Suprapubic skin (tissue), 4 donors: ENCODE data around the gene GALNT7. TPM values are rescaled to one million over a fixed set of nuclear protein-coding genes. Genes with fewer than 3 reads are reported as not detected.
"Not testable (repeated sequence)": the region's sequence is repeated elsewhere in the genome, so short reads cannot be mapped to it uniquely, and the experiment has no call there.

Experiments
- DNase-seq, 2 donors: peaks; one replicate each; pipeline ENCODE4 v3.0.0-alpha.2; 2019; ENCODE audit warnings: low spot score in 2 of 2
- H3K27ac ChIP-seq: fragments of 200-600 bp; sonication (generic); one replicate; pipeline ENCODE4 v1.5.1; 2019
- H3K27me3 ChIP-seq: fragments of 200-600 bp; sonication (generic); one replicate; pipeline ENCODE4 v1.5.1; 2019
- H3K36me3 ChIP-seq: fragments of 200-600 bp; sonication (generic); one replicate; pipeline ENCODE4 v1.5.1; 2019
- H3K4me1 ChIP-seq: fragments of 200-600 bp; sonication (generic); one replicate; pipeline ENCODE4 v1.5.1; 2019
- H3K4me3 ChIP-seq: fragments of 200-600 bp; sonication (generic); one replicate; pipeline ENCODE4 v1.5.1; 2019; ENCODE audit warnings: mild to moderate bottlenecking
- H3K9me3 ChIP-seq: fragments of 200-600 bp; sonication (generic); one replicate; pipeline ENCODE4 v1.5.1; 2019
- EP300 ChIP-seq: sonication (generic); formaldehyde crosslinking; IDR thresholded peaks from one replicate; pipeline ENCODE4 v1.6.1; 2017; ENCODE audit warnings: antibody characterized with exemption
- POLR2A ChIP-seq, 2 donors: fragments of 450-650 bp; IDR thresholded peaks; one replicate each; pipeline ENCODE4 v1.6.1; 2017; ENCODE audit warnings: antibody characterized with exemption in 2 of 2, mild to moderate bottlenecking in 2 of 2, moderate library complexity in 2 of 2
- POLR2AphosphoS5 ChIP-seq, 3 donors: sonication (generic); formaldehyde crosslinking; IDR thresholded peaks; one replicate each; pipeline ENCODE4 v1.6.1; 2017; ENCODE audit warnings: antibody characterized with exemption in 3 of 3
- WGBS: methylation state at CpG from one replicate; pipeline ENCODE4 v1.1.5; 2018; 5-methylcytosine and 5-hydroxymethylcytosine counted together
- total RNA-seq, 4 donors: library from RNA; depleted of rRNA; stranded (reverse); fragments of >200 nt; gene quantifications; one replicate each; pipeline ENCODE4 v1.1.0, GENCODE V29; 2016
- TF ChIP-seq, protein P1 (sequence below), 2 donors: fragments of 200-600 bp in 1 of 2; fragments of 450-650 bp in 1 of 2; sonication (generic) in 1 of 2; IDR thresholded peaks; one replicate each; pipeline ENCODE4 v1.5.1; 2016 to 2019; ENCODE audit warnings: antibody characterized with exemption in 2 of 2, mild to moderate bottlenecking in 1 of 2, moderate library complexity in 1 of 2

The GALNT7 gene, protein sequence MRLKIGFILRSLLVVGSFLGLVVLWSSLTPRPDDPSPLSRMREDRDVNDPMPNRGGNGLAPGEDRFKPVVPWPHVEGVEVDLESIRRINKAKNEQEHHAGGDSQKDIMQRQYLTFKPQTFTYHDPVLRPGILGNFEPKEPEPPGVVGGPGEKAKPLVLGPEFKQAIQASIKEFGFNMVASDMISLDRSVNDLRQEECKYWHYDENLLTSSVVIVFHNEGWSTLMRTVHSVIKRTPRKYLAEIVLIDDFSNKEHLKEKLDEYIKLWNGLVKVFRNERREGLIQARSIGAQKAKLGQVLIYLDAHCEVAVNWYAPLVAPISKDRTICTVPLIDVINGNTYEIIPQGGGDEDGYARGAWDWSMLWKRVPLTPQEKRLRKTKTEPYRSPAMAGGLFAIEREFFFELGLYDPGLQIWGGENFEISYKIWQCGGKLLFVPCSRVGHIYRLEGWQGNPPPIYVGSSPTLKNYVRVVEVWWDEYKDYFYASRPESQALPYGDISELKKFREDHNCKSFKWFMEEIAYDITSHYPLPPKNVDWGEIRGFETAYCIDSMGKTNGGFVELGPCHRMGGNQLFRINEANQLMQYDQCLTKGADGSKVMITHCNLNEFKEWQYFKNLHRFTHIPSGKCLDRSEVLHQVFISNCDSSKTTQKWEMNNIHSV
- 10 to 100 TPM in 2 of 4 donors, 1 to 10 TPM in 2; 7.9 to 13.4 (median 9.5) TPM for total RNA-seq

DNA sequence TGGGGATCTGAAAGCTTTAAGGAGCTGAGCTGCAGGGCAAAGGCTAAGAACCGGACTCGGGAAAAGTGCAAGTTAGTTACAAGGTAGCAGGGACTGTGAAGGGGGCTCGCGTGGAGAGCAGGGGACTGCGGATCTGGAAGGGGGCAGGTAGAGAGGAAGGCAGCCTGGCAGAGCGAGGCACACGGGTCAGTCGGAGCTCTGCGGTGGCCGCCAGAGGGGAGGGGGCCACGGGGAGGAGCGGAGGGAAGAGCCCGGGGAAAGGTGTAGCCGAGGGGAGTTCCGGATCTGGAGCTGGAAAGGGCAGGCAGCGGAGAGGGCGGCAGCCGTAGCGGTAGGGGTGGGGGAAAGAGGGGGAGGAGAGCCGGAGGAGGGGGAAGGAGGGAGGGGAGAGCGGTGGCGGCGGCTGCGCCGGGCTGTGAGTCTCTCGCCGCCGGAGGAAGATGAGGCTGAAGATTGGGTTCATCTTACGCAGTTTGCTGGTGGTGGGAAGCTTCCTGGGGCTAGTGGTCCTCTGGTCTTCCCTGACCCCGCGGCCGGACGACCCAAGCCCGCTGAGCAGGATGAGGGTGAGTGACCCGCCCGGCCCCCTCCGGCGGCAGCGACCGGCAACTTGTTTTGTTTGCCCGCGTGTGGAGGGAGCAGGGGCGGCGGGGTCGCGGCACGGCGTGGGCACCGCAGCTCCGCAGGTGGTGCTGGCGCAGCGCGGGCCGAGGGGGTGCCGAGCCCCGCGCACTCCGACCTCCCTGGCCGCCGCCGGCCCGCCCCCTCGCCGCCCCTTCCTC is at the start of gene GALNT7:
Gene GALNT7 (plus strand): TSS at position 416 of the 782 bp plus-strand sequence. CDS start 25 bp downstream, at position 441.
- Histone ChIP-seq H3K27me3 (no peaks in the 10 kb centered on the region), H3K27ac (peak within 1 kb of the TSS; percentile 92), H3K4me1 (peaks cover 11% of the 10 kb centered on the region), H3K4me3 (peak within 1 kb of the TSS; percentile 94), H3K9me3 (no peaks in the 10 kb centered on the region), H3K36me3 (no peaks in the 10 kb centered on the region)
- peak; percentile 78 to 87 for DNase-seq
- TF ChIP-seq EP300 (no peak), POLR2A (IDR thresholded peaks at IDR 0.05) (no peak)
- WGBS: under 1% methylated on average over 28 of the region's 64 CpGs

DNA sequence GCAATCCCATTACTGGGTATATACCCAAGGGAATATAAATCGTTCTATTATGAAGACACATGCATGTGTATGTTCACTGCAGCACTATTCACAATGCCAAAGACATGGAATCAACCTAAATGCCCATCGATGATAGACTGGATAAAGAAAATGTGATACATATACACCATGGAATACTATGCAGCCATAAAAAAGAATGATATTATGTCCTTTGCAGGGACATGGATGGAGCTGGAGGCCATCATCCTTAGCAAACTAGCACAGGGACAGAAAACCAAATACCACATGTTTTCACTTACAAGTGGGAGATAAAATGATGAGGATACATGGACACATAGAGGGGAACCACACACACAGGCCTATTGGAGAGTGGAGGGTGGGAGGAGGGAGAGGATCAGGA is 49.8 kb upstream of the GALNT7 start:
- H3K27ac ChIP-seq, H3K4me1 ChIP-seq, H3K27me3 ChIP-seq, DNase-seq, H3K36me3 ChIP-seq, H3K9me3 ChIP-seq, H3K4me3 ChIP-seq: not testable (repeated sequence)
- WGBS: 95% methylated on average over 2 of the region's 2 CpGs

DNA sequence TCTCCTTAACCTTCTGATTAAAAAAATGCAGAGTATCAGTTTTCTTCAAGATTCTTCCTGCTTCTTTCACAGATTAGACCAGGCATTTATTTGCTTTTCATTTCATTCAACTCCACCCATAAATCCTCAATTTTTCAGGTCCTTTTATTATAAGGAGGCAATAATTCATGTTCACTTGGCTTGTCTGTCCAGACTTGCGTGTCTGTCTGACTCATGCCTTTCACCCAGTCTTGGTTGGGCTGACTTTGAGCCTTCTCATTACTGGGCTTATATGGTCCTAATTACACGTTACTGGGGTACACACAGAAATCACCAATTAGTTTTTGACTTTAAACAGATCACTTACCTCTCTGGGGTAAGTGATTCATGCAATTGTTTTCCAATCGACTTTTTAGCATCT is 48.8 kb upstream of the GALNT7 start:
- H3K27me3 ChIP-seq: no peaks in the 10 kb centered on the region
- H3K9me3 ChIP-seq: no peaks in the 10 kb centered on the region
- no peak overlapping the region for H3K4me3 ChIP-seq
- H3K36me3 ChIP-seq: no peaks in the 10 kb centered on the region
- H3K27ac ChIP-seq: no peak overlapping the region
- DNase-seq: no peak
- H3K4me1 ChIP-seq: no peaks in the 10 kb centered on the region
- WGBS: 49% methylated on average over 3 of the region's 3 CpGs
- TF ChIP-seq POLR2A (IDR thresholded peaks at IDR 0.05) (no peak), EP300 (no peak)

DNA sequence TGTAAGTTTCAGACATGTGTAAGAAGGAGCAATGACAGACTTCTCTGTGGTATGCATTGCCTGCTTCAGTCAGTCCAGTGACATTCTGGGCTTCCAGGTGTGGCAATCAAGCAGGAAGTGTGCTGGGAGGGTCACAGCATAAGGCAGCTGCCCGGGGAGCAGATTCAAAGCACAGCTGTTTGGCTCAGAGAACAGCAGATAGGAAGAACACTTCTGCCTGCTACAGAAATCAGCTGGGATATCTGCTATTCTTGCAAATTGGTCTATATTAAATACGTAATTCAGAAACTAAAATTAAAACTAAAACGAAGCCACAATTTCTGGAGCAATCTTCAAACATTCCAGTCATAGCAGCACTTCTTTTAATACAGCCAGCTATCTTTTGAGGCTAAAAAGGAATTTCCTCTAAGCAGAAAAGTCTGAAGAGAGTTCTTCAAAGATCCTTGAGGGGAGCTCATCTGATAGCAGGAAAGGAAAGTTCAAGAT is 47.5 kb upstream of the GALNT7 start:
- Histone ChIP-seq H3K36me3 (no peaks in the 10 kb centered on the region), H3K4me1 (no peaks in the 10 kb centered on the region), H3K27me3 (no peaks in the 10 kb centered on the region), H3K9me3 (no peaks in the 10 kb centered on the region), H3K27ac (no peak overlapping the region), H3K4me3 (no peak overlapping the region)
- TF ChIP-seq POLR2A (IDR thresholded peaks at IDR 0.05) (no peak), EP300 (no peak), POLR2AphosphoS5 (IDR thresholded peaks at IDR 0.05) (no peak)
- TF ChIP-seq, protein P1, sequence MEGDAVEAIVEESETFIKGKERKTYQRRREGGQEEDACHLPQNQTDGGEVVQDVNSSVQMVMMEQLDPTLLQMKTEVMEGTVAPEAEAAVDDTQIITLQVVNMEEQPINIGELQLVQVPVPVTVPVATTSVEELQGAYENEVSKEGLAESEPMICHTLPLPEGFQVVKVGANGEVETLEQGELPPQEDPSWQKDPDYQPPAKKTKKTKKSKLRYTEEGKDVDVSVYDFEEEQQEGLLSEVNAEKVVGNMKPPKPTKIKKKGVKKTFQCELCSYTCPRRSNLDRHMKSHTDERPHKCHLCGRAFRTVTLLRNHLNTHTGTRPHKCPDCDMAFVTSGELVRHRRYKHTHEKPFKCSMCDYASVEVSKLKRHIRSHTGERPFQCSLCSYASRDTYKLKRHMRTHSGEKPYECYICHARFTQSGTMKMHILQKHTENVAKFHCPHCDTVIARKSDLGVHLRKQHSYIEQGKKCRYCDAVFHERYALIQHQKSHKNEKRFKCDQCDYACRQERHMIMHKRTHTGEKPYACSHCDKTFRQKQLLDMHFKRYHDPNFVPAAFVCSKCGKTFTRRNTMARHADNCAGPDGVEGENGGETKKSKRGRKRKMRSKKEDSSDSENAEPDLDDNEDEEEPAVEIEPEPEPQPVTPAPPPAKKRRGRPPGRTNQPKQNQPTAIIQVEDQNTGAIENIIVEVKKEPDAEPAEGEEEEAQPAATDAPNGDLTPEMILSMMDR (IDR thresholded peaks at IDR 0.05): no peak
- DNase-seq: no peak
- WGBS: 8% methylated on average over 3 of the region's 3 CpGs

DNA sequence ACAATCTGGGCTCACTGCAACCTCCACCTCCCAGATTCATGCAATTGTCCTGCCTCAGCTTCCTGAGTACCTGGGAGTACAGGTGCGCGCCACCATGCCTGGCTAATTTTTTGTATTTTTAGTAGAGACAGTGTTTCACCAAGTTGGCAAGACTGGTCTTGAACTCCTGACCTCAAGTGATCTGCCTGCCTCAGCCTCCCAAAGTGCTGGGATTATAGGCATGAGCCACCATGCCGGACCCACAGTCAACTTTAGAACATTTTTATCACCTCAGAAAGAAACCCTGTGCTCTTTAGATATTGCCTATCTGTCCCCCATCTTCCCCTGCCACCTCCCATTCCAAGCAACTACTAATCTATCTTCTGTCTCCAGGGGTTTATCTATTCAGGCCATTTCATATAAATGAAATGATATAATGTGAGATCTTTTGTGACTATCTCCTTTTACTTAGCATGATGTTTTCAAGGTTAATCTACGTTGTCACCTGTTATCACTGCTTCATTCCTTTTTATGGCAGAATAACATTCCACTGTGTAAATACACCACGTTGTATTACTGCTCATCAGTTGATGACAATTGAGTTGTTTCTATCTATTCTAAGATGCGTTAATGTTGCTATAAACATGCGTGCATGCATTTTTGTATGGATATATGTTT is 44.3 kb upstream of the GALNT7 start:
- H3K27ac ChIP-seq: no peak overlapping the region
- H3K4me1 ChIP-seq: no peaks in the 10 kb centered on the region
- whole genome bisulfite sequencing: 88% methylated on average over 7 of the region's 7 CpGs
- H3K27me3 ChIP-seq: no peaks in the 10 kb centered on the region
- H3K4me3 ChIP-seq: no peak overlapping the region
- no peak for DNase-seq
- no peaks in the 10 kb centered on the region for H3K36me3 ChIP-seq
- no peaks in the 10 kb centered on the region for H3K9me3 ChIP-seq
- TF ChIP-seq, protein P1 (IDR thresholded peaks at IDR 0.05): no peak
- TF ChIP-seq POLR2A (IDR thresholded peaks at IDR 0.05) (no peak), POLR2AphosphoS5 (IDR thresholded peaks at IDR 0.05) (no peak), EP300 (no peak)

DNA sequence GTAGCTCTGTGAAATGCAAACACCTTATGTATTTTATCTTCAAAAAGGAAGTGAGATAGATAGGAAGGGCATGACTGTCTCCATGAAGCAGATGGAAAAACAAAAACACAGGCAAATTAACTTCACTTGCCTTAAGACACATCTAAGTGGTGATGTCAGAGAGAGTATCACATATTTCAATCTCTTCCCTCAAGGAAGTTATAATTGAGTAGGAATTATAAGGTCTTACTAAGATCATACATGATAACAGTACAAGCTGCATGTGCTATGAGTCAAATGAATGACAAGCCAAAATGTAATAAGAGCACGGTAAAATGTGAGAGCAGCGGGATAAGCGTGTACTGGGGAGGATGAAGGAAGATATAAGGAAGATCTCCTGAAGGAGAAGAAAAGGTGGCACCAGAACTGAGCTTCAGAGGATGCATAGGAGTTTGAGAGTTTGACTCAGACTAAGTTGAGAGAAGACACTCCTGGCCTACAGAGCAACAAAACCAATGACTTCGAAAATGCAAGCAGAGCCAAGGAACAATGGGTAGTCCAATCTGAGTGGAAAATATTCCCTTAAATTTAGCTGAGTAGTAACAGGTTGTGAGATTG is 43.3 kb upstream of the GALNT7 start:
- 54% methylated on average over 4 of the region's 4 CpGs for WGBS
- TF ChIP-seq POLR2AphosphoS5 (IDR thresholded peaks at IDR 0.05) (no peak), POLR2A (IDR thresholded peaks at IDR 0.05) (no peak), EP300 (no peak)
- TF ChIP-seq, protein P1 (IDR thresholded peaks at IDR 0.05): no peak
- Histone ChIP-seq H3K4me3 (no peak overlapping the region), H3K36me3 (no peaks in the 10 kb centered on the region), H3K4me1 (no peaks in the 10 kb centered on the region), H3K9me3 (no peaks in the 10 kb centered on the region), H3K27ac (no peak overlapping the region), H3K27me3 (no peaks in the 10 kb centered on the region)
- DNase-seq: no peak
